Tibial nerve (tissue), 4 donors: ENCODE data around the gene LRGUK.

ENCODE experiments used
- EP300 ChIP-seq, 2 donors: sonication (generic); formaldehyde crosslinking; IDR thresholded peaks; one replicate each; pipeline ENCODE4 v1.6.1; 2017; ENCODE audit warnings: antibody characterized with exemption in 2 of 2, mild to moderate bottlenecking in 1 of 2
- TF ChIP-seq, protein P1 (sequence below), 5 experiments: fragments of 200-600 bp in 3 of 5; fragments of 450-650 bp in 2 of 5; sonication (generic) in 3 of 5; IDR thresholded peaks; one replicate each; pipeline ENCODE4 v1.5.1; 2016 to 2019; ENCODE audit warnings: antibody characterized with exemption in 5 of 5, mild to moderate bottlenecking in 3 of 5, moderate library complexity in 2 of 5

DNA sequence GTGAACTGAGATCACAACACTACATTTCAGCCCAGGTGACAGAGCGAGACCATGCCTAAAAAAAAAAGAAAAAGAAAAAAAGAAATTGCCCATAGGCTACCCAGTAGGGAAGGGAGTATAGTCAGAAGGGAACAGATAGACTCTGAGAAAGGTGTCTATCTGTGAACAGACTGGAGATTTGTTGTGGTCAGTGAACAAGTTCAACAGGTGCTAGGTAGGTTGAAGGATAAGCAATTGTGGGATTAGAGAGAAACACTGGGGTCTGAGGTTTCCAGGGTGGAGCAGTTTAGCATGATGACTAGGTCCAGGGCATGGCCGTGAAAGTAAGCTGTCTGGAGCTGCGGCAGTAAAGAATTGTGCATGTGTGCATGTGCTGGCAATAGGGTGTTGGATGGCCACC, 6.9 kb downstream of the LRGUK start:
- TF ChIP-seq, protein P1, sequence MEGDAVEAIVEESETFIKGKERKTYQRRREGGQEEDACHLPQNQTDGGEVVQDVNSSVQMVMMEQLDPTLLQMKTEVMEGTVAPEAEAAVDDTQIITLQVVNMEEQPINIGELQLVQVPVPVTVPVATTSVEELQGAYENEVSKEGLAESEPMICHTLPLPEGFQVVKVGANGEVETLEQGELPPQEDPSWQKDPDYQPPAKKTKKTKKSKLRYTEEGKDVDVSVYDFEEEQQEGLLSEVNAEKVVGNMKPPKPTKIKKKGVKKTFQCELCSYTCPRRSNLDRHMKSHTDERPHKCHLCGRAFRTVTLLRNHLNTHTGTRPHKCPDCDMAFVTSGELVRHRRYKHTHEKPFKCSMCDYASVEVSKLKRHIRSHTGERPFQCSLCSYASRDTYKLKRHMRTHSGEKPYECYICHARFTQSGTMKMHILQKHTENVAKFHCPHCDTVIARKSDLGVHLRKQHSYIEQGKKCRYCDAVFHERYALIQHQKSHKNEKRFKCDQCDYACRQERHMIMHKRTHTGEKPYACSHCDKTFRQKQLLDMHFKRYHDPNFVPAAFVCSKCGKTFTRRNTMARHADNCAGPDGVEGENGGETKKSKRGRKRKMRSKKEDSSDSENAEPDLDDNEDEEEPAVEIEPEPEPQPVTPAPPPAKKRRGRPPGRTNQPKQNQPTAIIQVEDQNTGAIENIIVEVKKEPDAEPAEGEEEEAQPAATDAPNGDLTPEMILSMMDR (IDR thresholded peaks at IDR 0.05) = no peak
- no peak for TF ChIP-seq EP300 (IDR thresholded peaks at IDR 0.05)
